Measurements from ENCODE around the gene FBXO7.

The FBXO7 gene

GRCh38 chr22:32531931-32532819 lies 57.6 kb downstream of the FBXO7 start (continued):
- TF ChIP-seq EGR2 (tag by site-specific recombination; IDR thresholded peaks at IDR 0.05; ENCODE audit: low read depth) (peak; percentile 95; the same call in 1 of the 2 replicates), IKZF3 (tag by site-specific recombination; IDR thresholded peaks at IDR 0.05) (peak; percentile 58; the same call in 1 of the 2 replicates), ZNF37A (tag by site-specific recombination; IDR thresholded peaks at IDR 0.05) (no peak), ZNF48 (tag by site-specific recombination; IDR thresholded peaks at IDR 0.05) (no peak), ZNF510 (tag by site-specific recombination; IDR thresholded peaks at IDR 0.05; ENCODE audit: insufficient replicate concordance) (no peak)

GRCh38 chr22:32532820-32533128 lies 58.2 kb downstream of the FBXO7 start:
- TF ChIP-seq ZNF560 (tag by site-specific recombination; IDR thresholded peaks at IDR 0.05; ENCODE audit: borderline replicate concordance), result no peak
- TF ChIP-seq KLF10 (tag by site-specific recombination; IDR thresholded peaks at IDR 0.05), result no peak
- no peak for TF ChIP-seq ZNF362 (tag by site-specific recombination; IDR thresholded peaks at IDR 0.05)
- 0 out of 2 replicates have a peak, but pooled peaks have one; percentile 6 for TF ChIP-seq KLF1 (tag by site-specific recombination; IDR thresholded peaks at IDR 0.05)
- TF ChIP-seq ZFHX2 (tag by site-specific recombination; conservative IDR thresholded peaks at IDR 0.05), result peak; percentile 5; the same call in 1 of the 2 replicates
- TF ChIP-seq EGR2 (tag by site-specific recombination; IDR thresholded peaks at IDR 0.05; ENCODE audit: low read depth), result peak; percentile 51; the same call in 1 of the 2 replicates
- TF ChIP-seq ZNF707 (tag by site-specific recombination; IDR thresholded peaks at IDR 0.05), result no peak
- POLR2A ChIA-PET, result no interaction called here
- Histone ChIP-seq H3K4me3 (ENCODE audit: low read depth, low read length) (no peak overlapping the region), H3K27ac (ENCODE audit: extremely low read depth, low read depth, low read length) (no peak overlapping the region), H3K9me3 (ENCODE audit: control insufficient read depth, insufficient read depth, low read depth, low read length) (no peaks in the 10 kb centered on the region), H3K4me1 (ENCODE audit: control insufficient read depth, insufficient read depth, low read length) (peaks cover 5% of the 10 kb centered on the region), H3K36me3 (ENCODE audit: control insufficient read depth in 2 of 2, insufficient read depth in 1 of 2, low read length in 2 of 2) (no peaks in the 10 kb centered on the region)
- CTCF ChIA-PET, result interaction anchor here (0.6 to 9.7 kb wide), 4 partner anchors 90 to 264 kb away, joined by 3 to 238 read pairs (median 4); partner anchors contain the start of gene TIMP3

- POLR2A ChIA-PET, result no interaction called here
- H3K4me3 ChIP-seq (ENCODE audit: low read depth, low read length), result no peak overlapping the region
- no peaks in the 10 kb centered on the region for H3K36me3 ChIP-seq (ENCODE audit: control insufficient read depth in 2 of 2, insufficient read depth in 1 of 2, low read length in 2 of 2)
- TF ChIP-seq ZNF561 (tag by site-specific recombination; IDR thresholded peaks at IDR 0.05; ENCODE audit: borderline replicate concordance) (no peak), ZNF391 (tag by site-specific recombination; IDR thresholded peaks at IDR 0.05; ENCODE audit: borderline replicate concordance, low read depth) (no peak), ZNF223 (tag by site-specific recombination; IDR thresholded peaks at IDR 0.05) (no peak), ZNF645 (tag by site-specific recombination; IDR thresholded peaks at IDR 0.05) (no peak), CTCF (tag by site-specific recombination; IDR thresholded peaks at IDR 0.05) (no peak), ZNF624 (tag by site-specific recombination; IDR thresholded peaks at IDR 0.05) (no peak), ZNF658 (tag by site-specific recombination; IDR thresholded peaks at IDR 0.05) (no peak), ZNF654 (tag by site-specific recombination; IDR thresholded peaks at IDR 0.05; ENCODE audit: low read depth) (no peak), REPIN1 (tag by site-specific recombination; IDR thresholded peaks at IDR 0.05; ENCODE audit: low read depth) (no peak), SP3 (tag by site-specific recombination; IDR thresholded peaks at IDR 0.05) (no peak)
- H3K27ac ChIP-seq (ENCODE audit: extremely low read depth, low read depth, low read length), result no peak overlapping the region; the same call in 1 of the 2 replicates
- CTCF ChIA-PET, result interaction anchor here (1.3 kb wide), 1 partner anchor 127 kb away, joined by 3 read pairs; no protein-coding TSS in a partner anchor
- no peaks in the 10 kb centered on the region for H3K9me3 ChIP-seq (ENCODE audit: control insufficient read depth, insufficient read depth, low read depth, low read length)
- H3K4me1 ChIP-seq (ENCODE audit: control insufficient read depth, insufficient read depth, low read length), result peaks cover 5% of the 10 kb centered on the region
Measured at GRCh38 chr22:32533265-32534111, 58.9 kb downstream of the FBXO7 start.
